ENCODE data around the gene MORC4.

The MORC4 gene

GRCh38 chrX:106905064-106905708 is 94.8 kb downstream of the MORC4 start:
- DNase-seq: no peak

GRCh38 chrX:106903856-106904528 is 96.0 kb downstream of the MORC4 start:
- DNase-seq: no peak

GRCh38 chrX:106903291-106903824 is 96.7 kb downstream of the MORC4 start, which contains the start of gene RIPPLY1:
RIPPLY1 (minus strand) TSS chrX:106903341; CDS start chrX:106903287, 54 bp downstream.
- DNase-seq: no peak

- DNase-seq: no peak
Observed at GRCh38 chrX:106902684-106903083, 97.3 kb downstream of the MORC4 start.

GRCh38 chrX:106901781-106902219 is 98.2 kb downstream of the MORC4 start:
- no peak for DNase-seq

- no peak for DNase-seq
Observed at GRCh38 chrX:106901341-106901740, 98.7 kb downstream of the MORC4 start.

- no peak for DNase-seq
Observed at GRCh38 chrX:106899841-106900240, 100.2 kb downstream of the MORC4 start.

- DNase-seq: no peak
Observed at GRCh38 chrX:106899276-106899675, 100.7 kb downstream of the MORC4 start.

GRCh38 chrX:106898462-106898861 is 101.5 kb downstream of the MORC4 start:
- peak in 1 of 2 donors; percentile 14 for DNase-seq

GRCh38 chrX:106897259-106897658 is 102.8 kb downstream of the MORC4 start:
- no peak for DNase-seq

GRCh38 chrX:106894978-106895452 is 105.0 kb downstream of the MORC4 start:
- no peak for DNase-seq

- DNase-seq: peak; percentile 29 to 49
Observed at GRCh38 chrX:106894392-106894909, 105.6 kb downstream of the MORC4 start.

GRCh38 chrX:106891762-106892460 is 108.1 kb downstream of the MORC4 start:
- DNase-seq: no peak

All from activated CD4-positive, alpha-beta T cell treated with anti-CD3 and anti-CD28 coated beads for 4 hours (primary cell).